GM21526 (cell line): ENCODE measurements around the gene CGB5.
"Not testable (repeated sequence)": the region's sequence is repeated elsewhere in the genome, so short reads cannot be mapped to it uniquely, and the experiment has no call there.

Source experiments
- ATAC-seq: cut with Tn5 transposase; IDR thresholded peaks from one replicate; pipeline ENCODE4 v1.9.1; 2021; ENCODE audit warnings: moderate library complexity; ENCODE audit not compliant: unreplicated experiment, low FRiP score

The CGB5 gene

DNA sequence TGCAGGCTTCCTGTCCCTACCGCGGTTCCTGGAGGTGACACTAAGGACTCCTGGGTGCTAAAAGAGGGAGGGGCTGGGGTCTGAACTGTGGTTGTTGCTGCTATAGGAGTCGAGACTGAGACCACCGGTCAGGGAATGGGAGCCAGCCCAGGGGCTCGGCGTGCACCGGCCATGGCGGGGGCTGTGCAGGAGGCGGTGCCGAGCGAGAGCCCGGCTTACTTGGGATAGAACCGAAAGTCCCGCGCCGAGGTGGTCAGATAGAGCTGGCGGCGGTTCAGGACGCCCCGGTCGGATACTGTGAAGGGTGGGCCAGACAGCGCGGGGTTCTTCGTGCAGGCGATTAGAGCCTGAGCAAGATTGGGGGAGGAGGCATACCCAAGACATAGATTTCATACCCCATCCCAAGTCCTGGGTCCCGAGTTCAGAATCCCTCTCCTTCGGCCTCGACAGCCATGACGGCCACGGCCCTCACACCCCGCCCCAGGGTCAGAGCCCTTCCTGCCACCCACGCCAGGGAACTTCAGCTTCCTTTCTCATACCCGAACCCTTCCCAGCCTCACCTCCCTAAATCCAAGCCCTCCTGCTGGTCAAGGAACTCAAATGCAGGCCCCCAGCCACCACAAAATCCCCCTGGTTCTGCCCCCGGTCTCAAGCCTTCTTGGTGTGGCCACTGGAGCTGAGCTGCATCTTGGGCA is 13.4 kb downstream of the CGB5 start:
- not testable (repeated sequence) for ATAC-seq

DNA sequence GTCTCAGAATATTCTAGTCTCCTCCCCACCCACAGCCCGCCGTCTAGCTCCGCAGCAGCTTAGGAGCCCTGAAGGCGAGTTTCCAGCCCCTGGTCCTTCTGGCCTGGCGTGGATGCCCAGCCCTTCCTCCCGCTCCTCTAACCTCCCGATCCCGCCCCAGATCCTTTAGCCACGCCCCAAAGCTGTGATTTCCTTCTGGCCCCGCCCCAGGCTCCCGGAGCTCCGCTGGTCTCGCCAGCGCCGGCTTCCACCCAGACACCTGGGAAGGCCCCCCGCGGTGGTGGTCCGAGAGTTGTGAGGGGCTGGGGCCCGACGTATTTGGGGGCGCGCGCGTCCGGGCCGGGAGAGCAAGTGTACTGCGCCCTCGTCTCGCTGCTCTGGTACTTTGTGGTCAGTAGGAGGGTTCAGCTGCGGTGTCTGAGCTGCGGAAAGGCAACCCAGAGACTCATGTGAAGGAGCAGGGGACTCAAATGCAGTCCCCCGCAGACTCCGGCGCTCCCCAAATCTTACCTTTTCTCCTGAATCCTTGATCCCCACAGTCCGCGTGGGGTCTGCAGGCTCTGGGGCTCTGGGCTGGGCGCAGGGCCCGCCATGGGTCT is 14.1 kb downstream of the CGB5 start, which contains the start of gene CGB7:
CGB7 (minus strand) TSS at position 114 of the 599 bp plus-strand sequence. CDS start 2,374 bp downstream, outside the sequence.
- no peak for ATAC-seq

DNA sequence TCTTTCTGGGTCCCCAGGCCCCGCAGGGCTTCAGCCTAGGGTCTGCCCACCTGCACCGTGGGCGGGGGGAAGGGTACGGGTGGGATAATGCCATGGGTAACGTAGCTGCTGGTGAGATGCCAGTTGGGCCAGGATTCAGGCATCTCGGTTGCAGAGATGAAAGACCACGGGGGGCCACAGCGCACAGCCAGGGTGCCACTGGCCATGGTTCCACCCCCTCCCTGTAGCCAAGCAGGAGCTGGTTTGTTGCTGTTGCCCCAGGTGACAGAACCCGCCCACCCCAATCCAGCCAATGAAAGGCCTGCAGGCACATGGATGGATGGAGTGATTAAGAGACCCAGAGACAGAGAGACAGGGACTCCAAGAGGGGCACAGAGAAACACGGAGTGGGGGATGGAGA is 14.9 kb downstream of the CGB5 start:
- ATAC-seq = no peak

DNA sequence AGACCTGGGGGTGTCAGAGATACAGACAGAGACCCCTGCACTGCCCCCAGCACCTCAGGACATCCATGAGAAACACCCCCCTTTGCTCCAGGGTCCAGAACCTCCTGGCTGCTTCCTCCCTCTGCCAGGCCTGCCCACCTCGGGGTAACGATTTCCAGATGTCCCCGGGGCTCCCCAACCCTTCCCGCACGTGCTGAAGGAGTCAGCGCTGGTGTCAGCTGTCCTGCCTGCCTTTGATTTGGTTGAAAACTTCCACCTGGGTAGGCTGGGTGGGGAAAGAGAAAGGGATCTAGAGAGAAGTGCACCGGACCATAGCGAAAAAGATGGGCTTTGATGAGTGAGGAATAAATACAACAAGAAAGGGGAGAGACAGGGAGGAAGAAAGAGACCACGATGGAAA is 15.4 kb downstream of the CGB5 start:
- ATAC-seq = no peak

DNA sequence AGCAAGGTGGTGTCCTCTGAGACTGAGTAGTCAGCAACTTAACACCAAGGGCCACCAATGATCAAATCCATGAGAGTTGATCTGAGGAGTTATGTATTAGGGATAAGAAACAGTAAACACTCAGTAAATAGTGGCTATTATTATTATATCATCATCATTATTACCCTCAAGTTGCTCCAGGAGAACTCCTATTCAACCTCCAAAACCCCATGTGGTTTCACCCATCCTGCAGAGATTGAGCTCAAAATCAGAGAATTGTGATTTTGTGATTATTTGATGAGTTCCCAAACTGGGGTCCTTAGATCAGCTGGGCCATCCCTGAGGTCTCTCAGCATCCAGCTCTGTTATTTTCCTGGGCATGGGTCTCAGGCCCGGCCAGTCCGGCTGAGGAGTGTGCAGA is 17.4 kb downstream of the CGB5 start:
- ATAC-seq = no peak

DNA sequence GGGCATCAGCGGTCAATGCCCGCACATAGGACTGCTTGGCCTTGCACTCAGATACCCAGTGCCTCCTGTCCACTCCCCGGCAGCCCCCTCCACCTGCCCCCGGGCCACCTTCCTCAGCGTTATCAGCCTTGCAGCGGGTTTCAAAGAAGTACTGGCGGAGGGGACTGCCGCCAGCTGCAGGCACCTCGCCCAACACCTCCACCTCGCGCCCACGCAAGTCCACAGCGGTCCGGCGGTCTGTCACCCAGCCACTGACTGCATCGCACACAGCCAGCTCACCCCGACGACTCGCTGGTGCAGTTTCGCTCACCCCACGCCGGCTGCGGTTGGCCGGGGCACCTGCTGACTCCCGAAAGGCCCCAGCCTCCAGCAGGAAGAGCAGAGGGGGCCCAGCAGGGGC is 17.8 kb downstream of the CGB5 start:
- no peak for ATAC-seq

DNA sequence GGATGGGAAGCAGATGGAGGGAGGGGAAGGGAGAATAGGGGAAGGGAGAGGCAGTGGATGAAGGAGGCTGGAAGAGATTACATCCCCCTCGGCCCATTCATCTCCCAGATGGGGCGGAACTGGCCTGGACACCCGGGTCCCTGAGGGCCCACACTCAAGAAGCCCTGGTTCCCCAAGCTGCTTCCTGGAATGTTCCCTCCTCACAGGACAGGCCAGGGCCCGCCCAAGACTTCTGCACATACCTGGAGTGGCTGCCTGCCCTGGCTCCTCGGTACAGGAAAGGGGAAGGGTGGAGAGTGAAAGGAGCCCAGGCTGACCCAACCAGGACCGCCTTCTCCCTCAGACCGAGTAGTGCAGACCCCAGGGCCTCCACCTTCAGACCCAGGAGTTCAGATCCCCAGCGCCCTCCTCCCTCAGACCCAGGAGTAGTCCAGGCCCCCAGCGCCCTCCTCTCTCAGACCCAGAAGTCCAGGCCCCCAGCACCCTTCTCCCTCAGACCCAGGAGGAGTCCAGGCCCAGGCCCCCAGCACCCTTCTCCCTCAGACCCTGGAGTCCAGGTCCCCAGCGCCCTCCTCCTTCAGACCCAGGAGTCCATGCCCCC is 20.5 kb downstream of the CGB5 start:
- ATAC-seq = no peak

DNA sequence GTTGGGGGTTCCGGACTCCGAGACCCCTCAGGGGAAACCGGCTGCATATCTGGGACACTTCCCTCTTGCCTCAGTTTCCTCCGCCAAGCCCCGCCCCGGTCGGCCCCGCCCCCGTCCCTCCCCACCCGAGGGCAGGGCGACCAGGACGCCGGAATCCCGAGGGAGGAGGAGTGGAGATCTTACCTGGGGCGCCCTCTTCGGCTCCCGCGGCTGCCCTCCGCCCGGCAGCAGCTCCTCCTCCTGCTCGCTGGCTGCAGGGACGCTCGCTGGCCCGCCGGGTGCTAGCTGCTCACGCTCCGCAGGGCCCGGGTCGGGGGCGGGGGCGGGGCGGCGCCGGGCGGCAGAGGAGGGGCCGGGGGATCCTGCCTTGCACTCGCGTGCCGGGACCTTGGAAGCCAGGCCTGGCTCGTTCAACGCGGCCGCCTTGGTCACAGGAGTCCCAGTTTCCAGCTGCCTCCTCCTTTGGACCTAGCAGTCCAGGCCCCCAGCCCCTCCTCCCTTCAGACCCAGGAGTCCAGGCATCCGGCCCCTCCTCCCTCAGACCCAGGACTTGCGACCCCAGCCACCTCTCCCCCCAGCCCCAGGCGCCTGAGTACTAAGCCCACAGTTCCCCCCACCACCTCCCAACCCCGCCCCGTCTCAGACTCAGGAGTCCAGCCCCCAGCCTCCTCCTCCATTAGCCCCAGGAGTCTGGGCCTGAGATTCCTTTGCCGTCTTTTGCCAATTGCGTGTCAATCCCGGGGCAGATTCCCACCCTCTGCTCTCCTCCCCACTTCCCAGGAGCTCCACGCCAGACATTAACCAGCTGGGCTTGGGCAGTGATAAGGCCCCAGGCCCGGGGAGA is 21.3 kb downstream of the CGB5 start, which contains the start of gene NTF4:
NTF4 (minus strand) TSS at position 51 of the 844 bp plus-strand sequence. CDS start 2,821 bp downstream, outside the sequence.
- ATAC-seq = no peak

DNA sequence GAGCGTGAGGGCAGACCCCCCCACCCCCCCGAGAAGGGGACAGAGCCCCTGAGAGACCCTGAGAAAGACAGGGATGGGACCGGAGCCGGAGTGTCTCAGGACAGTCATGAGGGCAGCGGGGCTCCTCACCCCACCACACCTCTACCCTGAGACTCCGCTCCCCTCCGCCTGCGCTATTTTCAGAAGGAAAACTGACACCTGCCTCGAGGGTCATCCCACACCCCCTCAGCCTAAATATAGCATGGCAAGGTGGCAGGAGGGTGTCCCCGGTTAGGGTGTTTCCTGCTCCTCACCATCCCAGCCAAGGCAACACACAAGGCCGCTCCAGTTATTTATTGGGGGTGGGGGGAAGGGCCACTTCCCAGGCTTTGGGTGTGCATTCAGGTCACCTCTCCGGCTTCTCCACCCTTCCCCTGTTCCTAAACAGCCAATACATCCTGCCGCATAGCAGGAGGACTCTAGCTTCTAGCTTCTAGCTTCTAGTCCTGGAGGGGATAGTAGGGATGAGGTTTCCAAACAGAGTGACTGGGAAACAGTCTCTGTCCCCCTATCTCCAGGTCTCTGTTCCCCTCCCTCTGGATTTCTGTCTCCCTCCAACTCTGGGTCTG is 22.4 kb downstream of the CGB5 start:
- ATAC-seq = no peak

DNA sequence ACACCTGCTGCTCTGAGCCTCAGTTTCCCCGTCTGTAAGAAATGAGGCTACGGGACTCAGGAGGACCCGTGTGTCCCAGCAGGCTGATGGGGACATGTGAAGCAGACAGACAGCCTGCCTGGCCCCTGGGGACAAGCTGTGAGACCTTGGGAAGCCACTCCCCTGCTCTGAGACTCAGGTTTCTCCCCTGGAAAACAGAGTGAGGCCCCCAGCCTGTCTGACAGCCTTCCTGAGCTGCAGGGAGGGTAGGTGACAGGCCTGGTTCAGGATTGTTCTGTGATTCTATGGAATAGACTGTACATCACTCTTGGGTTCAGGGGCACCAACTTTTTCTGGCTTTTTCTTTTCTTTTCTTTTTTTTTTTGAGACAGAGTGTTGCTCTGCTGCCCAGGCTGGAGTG is 23.9 kb downstream of the CGB5 start:
- ATAC-seq = no peak

DNA sequence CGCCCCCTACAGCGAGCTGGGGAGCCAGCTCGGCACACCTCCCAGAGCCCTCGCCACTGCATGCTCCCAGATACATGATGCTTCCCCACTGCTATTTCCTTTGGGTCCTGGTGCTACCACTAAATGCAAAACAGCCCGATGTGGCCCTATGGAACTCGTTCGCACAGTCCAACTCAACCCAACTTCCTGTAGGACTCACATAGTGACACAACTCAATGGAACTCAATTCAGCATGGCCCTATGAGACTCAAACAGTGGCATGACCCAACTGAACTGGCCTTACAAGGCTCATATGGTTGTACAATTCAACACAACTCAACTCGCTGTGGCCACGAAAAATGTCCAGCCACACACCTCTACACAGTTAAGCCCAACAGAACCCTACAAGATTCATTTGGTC is 25.4 kb downstream of the CGB5 start:
- ATAC-seq = no peak

DNA sequence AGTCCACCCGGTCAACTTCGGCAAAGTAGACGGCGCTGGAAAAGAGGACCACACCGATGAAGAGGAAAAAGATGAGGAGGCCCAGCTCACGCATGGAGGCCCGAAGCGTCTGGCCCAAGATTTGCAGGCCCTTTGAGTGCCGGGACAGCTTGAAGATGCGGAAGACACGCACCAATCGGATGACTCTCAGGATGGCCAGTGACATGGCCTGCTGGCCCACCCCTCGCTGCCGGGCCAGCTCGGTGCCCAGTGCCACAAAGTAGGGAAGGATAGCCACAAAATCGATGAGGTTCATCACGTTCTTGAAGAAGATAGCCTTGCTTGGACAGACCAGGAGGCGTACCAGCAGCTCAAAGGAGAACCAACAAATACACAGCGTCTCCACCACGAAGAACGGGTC is 26.8 kb downstream of the CGB5 start:
- ATAC-seq = no peak

DNA sequence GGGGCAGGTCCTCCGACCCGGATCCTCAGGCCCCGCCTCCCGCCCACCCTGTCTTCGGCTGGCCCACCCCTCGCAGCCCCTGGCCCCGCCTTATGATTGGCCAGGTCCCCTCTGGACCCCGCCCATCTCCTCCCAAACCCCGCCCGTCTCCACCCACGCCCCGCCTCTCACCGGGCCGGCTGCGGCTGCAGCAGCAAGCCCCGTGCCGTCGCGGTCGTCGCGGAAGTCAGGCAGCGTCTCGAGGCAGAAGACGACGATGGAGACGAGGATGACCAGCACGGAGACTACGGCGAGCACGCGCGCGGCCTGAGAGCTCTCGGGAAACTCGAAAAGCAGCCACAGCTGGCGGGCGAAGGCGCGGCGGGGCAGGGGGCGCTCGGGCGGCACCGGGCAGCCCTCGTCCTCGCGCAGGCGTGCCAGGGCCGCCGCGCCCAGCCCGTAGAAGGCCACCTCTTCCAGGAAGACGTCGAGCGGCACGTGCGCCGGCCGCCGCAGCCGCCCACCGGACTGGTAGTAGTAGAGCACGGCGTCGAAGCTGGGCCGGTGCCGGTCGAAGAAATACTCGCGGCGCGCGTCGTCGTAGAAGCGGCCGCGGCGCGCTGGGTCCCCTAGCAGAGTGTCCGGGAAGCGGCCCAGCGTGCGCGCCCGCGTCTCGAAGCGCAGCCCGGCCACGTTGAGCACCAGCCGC is 28.4 kb downstream of the CGB5 start:
- ATAC-seq = no peak

DNA sequence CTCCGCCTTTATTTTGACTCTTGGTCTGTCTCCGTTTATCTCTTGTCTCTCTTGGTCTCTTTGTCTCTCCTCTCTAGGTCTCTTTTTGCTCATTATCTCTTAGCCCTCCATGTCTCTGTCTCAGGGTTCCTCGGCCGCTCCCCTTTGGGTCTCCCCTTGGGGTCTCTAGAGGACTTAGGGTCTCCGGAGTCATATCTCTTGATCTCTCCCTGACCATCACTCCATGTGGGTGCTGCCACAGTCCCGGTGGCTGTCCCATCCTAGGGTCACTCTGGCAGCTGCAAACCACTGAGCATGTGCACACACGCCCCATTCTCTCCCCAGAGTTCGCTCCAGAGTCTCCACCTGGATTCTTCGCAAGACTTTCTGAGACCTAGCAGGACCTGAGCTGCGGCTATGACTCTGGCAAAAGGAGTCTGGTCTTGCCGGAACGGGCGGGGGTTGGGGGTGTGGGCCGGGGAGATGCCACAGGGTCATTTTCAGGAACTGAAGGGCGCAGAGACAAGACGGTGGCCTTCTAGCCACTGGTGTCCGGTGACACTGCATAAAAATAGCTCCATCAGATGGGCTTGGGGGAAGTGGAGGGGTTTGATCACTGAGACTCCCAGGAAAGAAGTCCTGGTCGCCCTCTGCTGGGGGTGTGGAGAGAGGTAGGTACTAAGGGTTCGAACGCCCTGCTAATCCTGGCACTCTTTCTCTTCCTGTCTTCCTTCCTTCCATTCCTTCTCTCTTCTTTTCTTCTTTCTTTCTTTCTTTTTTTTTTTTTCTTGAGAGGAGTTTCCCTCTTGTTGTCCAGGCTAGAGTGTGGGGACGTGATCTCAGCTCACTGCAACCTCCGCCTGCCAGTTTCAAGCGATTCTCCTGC is 30.1 kb downstream of the CGB5 start:
- no peak for ATAC-seq

DNA sequence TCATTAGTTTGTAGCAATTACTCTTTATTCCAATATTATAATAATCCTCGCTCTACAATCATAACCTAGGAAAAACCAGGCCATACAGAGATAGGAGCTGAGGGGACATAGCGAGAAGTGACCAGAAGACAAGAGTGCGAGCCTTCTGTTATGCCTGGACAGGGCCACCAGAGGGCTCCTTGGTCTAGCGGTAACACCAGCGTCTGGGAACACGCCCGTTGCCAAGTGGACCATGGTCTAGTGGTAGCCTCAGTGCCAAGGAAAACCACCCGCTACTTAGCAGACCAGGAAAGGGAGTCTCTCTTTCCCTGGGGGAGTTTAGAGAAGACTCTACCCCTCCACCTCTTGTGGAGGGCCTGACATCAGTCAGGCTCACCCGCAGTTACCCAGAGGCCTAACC is 31.2 kb downstream of the CGB5 start:
- ATAC-seq = not testable (repeated sequence)

DNA sequence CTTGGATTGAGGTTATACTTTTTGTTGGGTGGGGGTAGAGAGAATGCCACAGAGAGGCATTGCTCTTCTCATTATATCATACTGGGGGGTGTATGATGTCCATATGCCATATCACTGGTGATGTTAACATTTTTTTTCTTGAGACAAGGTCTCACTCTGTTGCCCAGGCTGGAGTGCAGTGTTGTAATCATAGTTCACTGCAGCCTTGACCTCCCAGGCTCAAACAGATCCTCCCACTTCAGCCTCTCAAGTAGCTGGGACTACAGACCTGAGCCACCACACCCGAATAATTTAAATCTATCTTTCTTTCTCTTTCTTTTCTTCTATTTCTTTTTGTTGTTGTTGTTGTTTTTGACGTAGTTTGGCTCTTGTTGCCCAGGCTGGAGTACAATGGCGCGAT is 36.7 kb downstream of the CGB5 start:
- no peak for ATAC-seq

DNA sequence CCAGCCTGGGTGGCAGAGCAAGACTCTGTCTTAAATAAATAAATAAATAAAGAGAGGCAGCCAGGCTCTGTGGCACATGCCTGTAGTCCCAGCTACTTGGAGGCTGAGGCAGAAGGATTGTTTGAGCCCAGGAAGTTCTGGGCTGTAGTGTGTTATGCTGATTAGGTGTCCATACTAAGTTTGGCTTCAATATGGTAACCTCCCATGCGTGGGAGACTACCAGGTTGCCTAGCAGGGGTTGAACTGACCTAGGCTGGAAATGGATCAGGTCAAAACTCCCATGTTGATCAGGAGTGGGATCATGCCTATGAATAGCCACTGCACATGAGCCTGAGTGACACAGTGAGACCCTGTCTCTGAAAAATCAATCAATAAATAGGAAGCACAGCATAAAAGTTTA is 37.6 kb downstream of the CGB5 start:
- no peak for ATAC-seq

DNA sequence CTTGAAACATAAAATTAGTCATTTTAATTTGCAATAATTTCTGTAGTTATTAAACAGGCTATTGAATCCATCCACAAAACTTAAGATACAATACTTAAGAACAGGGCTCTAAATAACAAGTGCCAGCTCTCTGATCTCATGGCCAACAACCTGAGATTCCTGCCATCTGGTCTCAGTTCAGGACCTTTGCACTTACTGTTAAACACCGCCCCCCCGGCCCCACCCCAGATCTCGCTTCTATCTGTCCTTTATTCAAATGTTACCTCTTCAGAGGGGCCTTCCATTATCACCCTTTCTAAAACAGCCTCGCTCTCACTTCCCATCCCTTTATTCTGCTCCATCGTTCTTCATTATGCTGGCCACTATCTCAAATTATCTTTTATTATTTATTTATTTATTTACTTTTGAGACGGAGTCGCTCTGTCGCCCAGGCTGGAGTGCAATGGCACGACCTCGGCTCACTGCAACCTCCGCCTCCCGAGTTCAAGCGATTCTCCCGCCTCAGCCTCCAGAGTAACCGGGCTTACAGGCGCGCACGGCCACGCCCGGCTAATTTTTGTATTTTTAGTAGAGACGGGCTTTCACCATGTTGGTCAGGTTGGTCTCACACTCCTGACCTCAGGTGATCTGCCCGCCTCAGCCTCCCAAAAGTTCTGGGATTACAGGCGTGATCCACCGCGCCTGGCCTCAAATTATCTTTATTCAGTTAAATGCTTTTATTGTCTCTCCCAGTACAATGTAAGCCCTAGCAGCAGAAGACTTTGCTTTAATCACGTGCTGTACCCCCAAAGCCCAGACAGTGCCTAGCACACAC is 40.8 kb downstream of the CGB5 start:
- ATAC-seq = no peak
